ENCODE data around the gene COMMD4.

- no peak for TF ChIP-seq HDGF (IDR thresholded peaks at IDR 0.05; ENCODE audit: borderline replicate concordance)
- no peak for TF ChIP-seq SUZ12 (IDR thresholded peaks at IDR 0.05)
- no peak for TF ChIP-seq TARDBP (IDR thresholded peaks at IDR 0.05)
Measured at GRCh38 chr15:75371901-75372688, 36.2 kb downstream of the COMMD4 start.
